ENCODE measurements around the gene CRYBG3.

GRCh38 chr3:97829198-97829597 is 7.4 kb downstream of the CRYBG3 start:
- TF ChIP-seq CTCF (conservative IDR thresholded peaks at IDR 0.05 in 1 of 2, IDR thresholded peaks at IDR 0.05 in 1 of 2; ENCODE audit: low read depth in 1 of 2, low read length in 2 of 2) (no peak), EZH2 (IDR thresholded peaks at IDR 0.05; ENCODE audit: low read length, missing control alignments) (no peak)

All from fibroblast of lung (primary cell).